ENCODE measurements around the gene CERS6. TPM values are rescaled to one million over a fixed set of nuclear protein-coding genes. Genes with fewer than 3 reads are reported as not detected.

The CERS6 gene
- total and polyA plus RNA-seq, 10 of the 15 experiments (the other 5 are each of a cell fraction or from before 2014, with no cell fraction given), result 1.3 to 20.4 (median 14.1) TPM

GRCh38 chr2:168482952-168483831 lies 27.1 kb downstream of the CERS6 start:
- CTCF ChIA-PET, result interaction anchor here (1.4 to 3.0 kb wide), 2 partner anchors 12 to 131 kb away, joined by 4 to 7 read pairs; no protein-coding TSS in a partner anchor
- BruUV-seq (replicated peaks), result TSS peak; percentile 6
- H3K4me1 ChIP-seq (ENCODE audit: control insufficient read depth, insufficient read depth, low read length), result no peaks in the 10 kb centered on the region; the same call in 1 of the 2 replicates
- no peak overlapping the region for H3K9ac ChIP-seq (ENCODE audit: control insufficient read depth, insufficient read depth, low read length)
- SMC1A ChIA-PET (ENCODE audit: uncharacterized antibody, unreplicated experiment), result interaction anchor here (0.9 to 2.7 kb wide), 6 partner anchors 8 to 14 kb away, joined by 3 to 12 read pairs (median 3); no protein-coding TSS in a partner anchor
- no peak overlapping the region for H3K4me3 ChIP-seq
- POLR2A ChIA-PET, result no interaction called here
- H3K79me2 ChIP-seq (ENCODE audit: control insufficient read depth, insufficient read depth, low read length), result peaks cover 79% of the 10 kb centered on the region
- H3K27ac ChIP-seq (ENCODE audit: control insufficient read depth, insufficient read depth), result no peak overlapping the region
- in situ Hi-C loops (cut with MboI) (no loop called here), intact Hi-C loops (cut with micrococcal nuclease; ENCODE audit: unreplicated experiment) (no loop called here)
- RAD21 ChIA-PET (ENCODE audit: unreplicated experiment), result interaction anchor here (1.6 kb wide), 1 partner anchor 13 kb away, joined by 4 read pairs; no protein-coding TSS in a partner anchor
- H3K36me3 ChIP-seq (ENCODE audit: control insufficient read depth in 2 of 2, insufficient read depth in 2 of 2, low read length in 1 of 2), result peaks cover 0 to 2% of the 10 kb centered on the region in 2 experiments; a peak in 2 of 4 replicates
- H3K9me3 ChIP-seq (replicated peaks; ENCODE audit: control insufficient read depth, insufficient read depth, low read length), result peaks cover 8% of the 10 kb centered on the region
- DNase-seq (ENCODE audit: low read depth, low spot score) (no peak), ATAC-seq (no peak), FAIRE-seq (no peak)
- no peak overlapping the region for H2AFZ ChIP-seq (ENCODE audit: control insufficient read depth, low read depth, low read length)
- 97% methylated on average over 9 of the region's 9 CpGs for WGBS (ENCODE audit: insufficient coverage, insufficient replicate concordance, low lambda C conversion rate, missing lambda C conversion rate)
- H3K4me2 ChIP-seq (ENCODE audit: control insufficient read depth, insufficient read depth), result no peak overlapping the region
- no peaks in the 10 kb centered on the region for H4K20me1 ChIP-seq (ENCODE audit: control insufficient read depth, insufficient read depth)
- no peaks in the 10 kb centered on the region for H3K27me3 ChIP-seq (replicated peaks in 1 of 2; ENCODE audit: control insufficient read depth in 2 of 2, insufficient read depth in 2 of 2, low read length in 1 of 2)
- TF ChIP-seq MTA3 (IDR thresholded peaks at IDR 0.05; ENCODE audit: borderline replicate concordance, low read length) (no peak), ZNF217 (IDR thresholded peaks at IDR 0.05) (no peak), ZSCAN29 (IDR thresholded peaks at IDR 0.05) (no peak), USF1 (IDR thresholded peaks at IDR 0.05; ENCODE audit: borderline replicate concordance, extremely low read length, insufficient read depth, low read depth, low read length) (no peak), NR2C2 (IDR thresholded peaks at IDR 0.05; ENCODE audit: borderline replicate concordance, control insufficient read depth, insufficient read length, low read depth) (no peak), POU2F2 (IDR thresholded peaks at IDR 0.05; ENCODE audit: borderline replicate concordance, low read depth, low read length) (no peak), JUND (IDR thresholded peaks at IDR 0.05; ENCODE audit: low read depth, low read length) (no peak), YBX1 (IDR thresholded peaks at IDR 0.05) (no peak), CTCF (IDR thresholded peaks at IDR 0.05 in 2 of 3, conservative IDR thresholded peaks at IDR 0.05 in 1 of 3; ENCODE audit: control insufficient read depth in 2 of 3, extremely low read depth in 1 of 3, insufficient read depth in 1 of 3, low read depth in 3 of 3, low read length in 3 of 3) (no peak), SUPT20H (IDR thresholded peaks at IDR 0.05; ENCODE audit: borderline replicate concordance, control insufficient read depth, low read depth, low read length) (no peak), MLLT1 (IDR thresholded peaks at IDR 0.05) (no peak), REST (IDR thresholded peaks at IDR 0.05; ENCODE audit: low read depth, low read length) (no peak)

All from GM12878 (cell line).